ENCODE data around the gene SYT9.

DNA sequence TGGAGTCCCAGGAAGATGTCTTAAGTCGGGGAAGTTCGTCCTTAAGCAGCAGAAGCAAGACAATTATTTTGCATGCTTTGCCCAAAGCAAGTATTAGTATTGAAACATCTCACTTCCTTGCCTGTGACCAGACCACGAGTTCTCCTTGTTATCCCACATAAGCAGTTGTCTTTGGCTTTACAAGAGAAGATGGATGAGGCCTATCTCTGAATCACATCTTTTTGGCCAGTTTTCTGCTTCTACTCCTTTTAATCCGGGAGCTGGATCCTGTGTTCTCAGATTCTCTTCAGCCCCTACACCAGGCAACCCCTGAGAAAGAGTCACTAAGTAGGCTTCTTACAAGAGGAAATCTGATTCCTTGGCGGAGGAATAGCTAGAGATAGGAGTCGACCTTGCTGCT is 2.1 kb downstream of the SYT9 start:
- TF ChIP-seq, protein P1, sequence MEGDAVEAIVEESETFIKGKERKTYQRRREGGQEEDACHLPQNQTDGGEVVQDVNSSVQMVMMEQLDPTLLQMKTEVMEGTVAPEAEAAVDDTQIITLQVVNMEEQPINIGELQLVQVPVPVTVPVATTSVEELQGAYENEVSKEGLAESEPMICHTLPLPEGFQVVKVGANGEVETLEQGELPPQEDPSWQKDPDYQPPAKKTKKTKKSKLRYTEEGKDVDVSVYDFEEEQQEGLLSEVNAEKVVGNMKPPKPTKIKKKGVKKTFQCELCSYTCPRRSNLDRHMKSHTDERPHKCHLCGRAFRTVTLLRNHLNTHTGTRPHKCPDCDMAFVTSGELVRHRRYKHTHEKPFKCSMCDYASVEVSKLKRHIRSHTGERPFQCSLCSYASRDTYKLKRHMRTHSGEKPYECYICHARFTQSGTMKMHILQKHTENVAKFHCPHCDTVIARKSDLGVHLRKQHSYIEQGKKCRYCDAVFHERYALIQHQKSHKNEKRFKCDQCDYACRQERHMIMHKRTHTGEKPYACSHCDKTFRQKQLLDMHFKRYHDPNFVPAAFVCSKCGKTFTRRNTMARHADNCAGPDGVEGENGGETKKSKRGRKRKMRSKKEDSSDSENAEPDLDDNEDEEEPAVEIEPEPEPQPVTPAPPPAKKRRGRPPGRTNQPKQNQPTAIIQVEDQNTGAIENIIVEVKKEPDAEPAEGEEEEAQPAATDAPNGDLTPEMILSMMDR (IDR thresholded peaks at IDR 0.05; ENCODE audit: extremely low read depth in 1 of 2, insufficient read depth in 1 of 2, low read depth in 1 of 2, low read length in 2 of 2) = no peak
- TF ChIP-seq MYC (IDR thresholded peaks at IDR 0.05; ENCODE audit: low read depth, low read length) (no peak), POLR2A (IDR thresholded peaks at IDR 0.05; ENCODE audit: low read depth, low read length) (no peak), POLR2AphosphoS5 (IDR thresholded peaks at IDR 0.05; ENCODE audit: insufficient read depth, low read depth, low read length) (no peak), EZH2 (IDR thresholded peaks at IDR 0.05; ENCODE audit: borderline replicate concordance, low read depth, low read length, severe bottlenecking) (no peak), JUN (IDR thresholded peaks at IDR 0.05; ENCODE audit: borderline replicate concordance, insufficient read depth, insufficient read length, low read depth) (no peak), FOS (IDR thresholded peaks at IDR 0.05; ENCODE audit: borderline replicate concordance, insufficient read depth, low read length) (no peak)

Measured in endothelial cell of umbilical vein (primary cell).